GM21825 (cell line): Measurements from ENCODE around the gene MED13L.
"Not testable (repeated sequence)": the region's sequence is repeated elsewhere in the genome, so short reads cannot be mapped to it uniquely, and the experiment has no call there.

ENCODE experiments used
- ATAC-seq: cut with Tn5 transposase; IDR thresholded peaks from one replicate; pipeline ENCODE4 v1.9.1; 2021; ENCODE audit warnings: mild to moderate bottlenecking, moderate library complexity; ENCODE audit not compliant: unreplicated experiment

The MED13L gene

DNA sequence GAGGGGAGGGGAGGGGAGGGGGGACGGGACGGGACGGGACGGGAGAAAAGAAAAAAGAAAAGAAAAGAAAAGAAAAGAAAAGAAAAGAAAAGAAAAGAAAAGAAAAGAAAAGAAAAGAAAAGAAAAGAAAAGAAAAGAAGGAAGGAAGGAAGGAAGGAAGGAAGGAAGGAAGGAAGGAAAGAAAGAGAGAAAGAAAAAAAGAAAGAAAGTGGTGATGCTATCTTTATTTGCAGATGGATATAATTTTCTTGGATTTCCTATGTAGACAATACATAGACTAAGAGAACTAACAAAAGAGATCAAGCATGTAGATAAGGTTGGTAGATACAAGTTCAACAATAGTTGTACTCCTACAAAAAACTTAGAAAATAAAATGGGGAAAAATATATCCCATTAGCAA, 245.9 kb downstream of the MED13L start:
- not testable (repeated sequence) for ATAC-seq

GRCh38 chr12:116028619-116029018, 248.9 kb downstream of the MED13L start:
- ATAC-seq: no peak

- no peak for ATAC-seq
These were observed 250.0 kb downstream of the MED13L start for GRCh38 chr12:116027551-116027821.

DNA sequence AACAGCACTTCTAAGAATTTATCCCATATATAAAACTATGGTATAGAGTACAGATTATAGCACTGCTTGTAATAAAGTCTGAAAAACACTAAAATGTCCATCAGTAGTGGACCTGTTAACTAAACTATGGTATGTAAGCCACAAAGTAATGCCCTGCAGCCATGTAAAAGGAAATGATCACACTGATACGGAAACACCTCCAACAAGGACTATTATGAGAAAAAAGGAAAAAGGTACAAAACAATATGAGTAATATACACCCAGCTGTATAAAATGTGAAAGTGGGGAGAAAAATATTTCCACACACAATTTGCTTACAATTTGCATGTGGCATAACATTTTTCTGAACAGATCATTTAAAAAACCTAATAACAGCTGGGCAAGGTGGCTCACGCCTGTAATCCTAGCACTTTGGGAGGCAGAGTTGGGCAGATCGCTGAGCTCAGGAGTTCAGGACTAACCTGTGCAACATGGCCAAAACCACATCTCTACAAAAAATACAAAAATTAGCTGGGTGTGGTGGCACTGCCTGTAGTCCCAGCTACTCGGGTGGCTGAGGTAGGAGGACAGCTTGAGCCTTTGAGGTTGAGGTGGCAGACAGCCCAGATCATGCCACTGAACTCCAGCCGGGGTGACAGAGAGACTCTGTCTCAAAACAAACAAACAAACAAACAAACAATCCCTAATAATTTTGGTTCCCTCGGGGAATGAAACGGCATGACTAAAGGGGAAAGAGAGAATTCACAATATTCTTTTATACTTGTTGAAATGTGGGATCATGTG, 250.5 kb downstream of the MED13L start:
- ATAC-seq: no peak

GRCh38 chr12:116026346-116026745, 251.1 kb downstream of the MED13L start:
- ATAC-seq: no peak

DNA sequence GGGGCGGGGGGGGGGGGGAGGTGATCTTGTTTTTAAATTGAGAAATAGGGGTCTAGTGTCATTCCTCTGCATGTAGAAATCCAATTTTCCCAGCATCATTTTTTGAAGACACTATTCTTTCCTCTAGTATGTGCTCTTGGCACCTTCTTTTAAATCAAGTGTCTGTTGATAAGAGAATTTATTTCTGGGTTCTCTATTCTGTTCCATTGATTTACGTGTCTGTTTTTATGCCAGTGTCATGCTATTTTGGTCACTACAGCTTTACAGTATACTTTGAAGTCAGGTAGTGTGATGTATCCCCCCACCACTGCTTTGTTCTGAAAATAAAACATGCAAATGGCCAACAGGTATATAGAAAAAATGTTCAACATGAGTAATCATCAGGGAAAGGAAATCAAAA, 252.7 kb downstream of the MED13L start:
- no peak for ATAC-seq

- no peak for ATAC-seq
These were observed 258.1 kb downstream of the MED13L start for GRCh38 chr12:116019415-116019814.

GRCh38 chr12:116018282-116018681, 259.2 kb downstream of the MED13L start:
- ATAC-seq: no peak

GRCh38 chr12:116015525-116015924, 262.0 kb downstream of the MED13L start:
- no peak for ATAC-seq

- ATAC-seq: no peak
These were observed 264.7 kb downstream of the MED13L start for GRCh38 chr12:116012757-116013156.

- no peak for ATAC-seq
These were observed 266.3 kb downstream of the MED13L start for GRCh38 chr12:116011217-116011616.

- ATAC-seq: no peak
These were observed 267.0 kb downstream of the MED13L start for GRCh38 chr12:116010467-116010866.

- no peak for ATAC-seq
These were observed 267.7 kb downstream of the MED13L start for GRCh38 chr12:116009805-116010204.

DNA sequence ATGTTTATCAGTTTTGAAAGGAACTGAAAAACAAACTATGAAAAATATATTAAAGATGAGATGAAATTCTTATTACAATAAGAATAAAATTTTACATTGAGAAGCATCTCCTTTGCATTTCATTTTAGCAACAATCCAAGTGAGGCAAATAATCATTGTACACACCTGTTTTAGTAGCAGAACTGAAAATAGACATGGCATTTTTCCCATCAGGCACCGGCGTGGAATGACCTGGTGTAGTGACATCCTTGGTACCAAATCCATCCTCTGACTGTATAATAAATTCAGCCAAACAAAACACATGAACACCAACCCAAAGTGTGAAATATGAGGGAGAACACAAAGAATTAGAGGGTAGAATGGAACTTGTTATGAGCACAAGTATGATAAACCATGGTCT, 271.4 kb downstream of the MED13L start:
- no peak for ATAC-seq

DNA sequence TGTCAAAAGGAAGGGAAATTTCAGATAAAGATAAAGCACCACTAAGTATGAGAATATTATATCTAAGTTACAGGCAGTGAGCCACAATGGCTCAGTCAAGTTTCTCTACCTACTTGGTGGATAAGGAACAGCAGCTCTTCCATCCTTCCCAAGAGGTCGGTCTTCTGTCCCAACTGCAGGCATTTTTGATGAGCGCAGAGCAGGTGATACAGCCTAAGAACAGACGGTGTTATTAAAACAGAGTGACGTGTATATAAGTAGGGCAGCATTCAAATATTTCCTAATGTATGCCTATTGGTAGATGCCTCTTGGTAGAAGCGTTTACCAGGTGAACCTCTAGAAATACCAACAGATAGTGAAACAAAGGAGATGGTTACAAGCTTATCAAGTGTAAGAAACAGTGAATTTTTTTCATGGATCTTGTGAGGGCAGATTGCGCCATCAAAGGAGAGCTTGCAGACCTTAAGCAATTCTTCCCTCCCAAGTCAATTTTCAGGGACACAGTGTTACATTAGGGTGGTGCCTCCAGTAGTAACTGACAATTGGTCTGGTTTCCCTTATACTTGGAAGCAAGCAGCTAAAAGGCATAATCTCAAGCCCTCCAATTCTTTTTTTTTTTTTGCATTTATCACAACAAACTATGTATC, 274.5 kb downstream of the MED13L start:
- ATAC-seq: no peak

- ATAC-seq: no peak
These were observed 277.2 kb downstream of the MED13L start for GRCh38 chr12:116000252-116000651.

DNA sequence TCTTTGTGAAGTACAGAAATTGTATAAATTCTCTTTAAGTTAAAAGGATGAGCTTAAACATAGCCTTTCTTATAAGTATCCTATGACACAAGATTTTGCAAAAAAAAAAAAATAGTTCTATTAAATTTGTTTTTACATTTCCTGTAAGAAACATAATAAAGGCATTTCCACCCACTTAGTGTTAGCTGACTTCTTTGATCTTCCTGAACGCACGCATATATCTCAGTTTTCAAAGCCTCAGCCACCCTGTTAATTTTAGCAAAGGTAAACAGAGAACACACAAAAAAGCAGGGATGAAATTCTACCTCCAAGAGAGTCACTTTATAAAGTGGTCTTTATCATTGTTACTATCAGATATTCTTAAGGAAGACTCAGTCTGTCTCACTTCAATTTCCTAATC, 277.9 kb downstream of the MED13L start:
- no peak for ATAC-seq

- ATAC-seq: no peak
These were observed 278.6 kb downstream of the MED13L start for GRCh38 chr12:115998794-115999478.

GRCh38 chr12:115998119-115998633, 279.3 kb downstream of the MED13L start:
- ATAC-seq: no peak

DNA sequence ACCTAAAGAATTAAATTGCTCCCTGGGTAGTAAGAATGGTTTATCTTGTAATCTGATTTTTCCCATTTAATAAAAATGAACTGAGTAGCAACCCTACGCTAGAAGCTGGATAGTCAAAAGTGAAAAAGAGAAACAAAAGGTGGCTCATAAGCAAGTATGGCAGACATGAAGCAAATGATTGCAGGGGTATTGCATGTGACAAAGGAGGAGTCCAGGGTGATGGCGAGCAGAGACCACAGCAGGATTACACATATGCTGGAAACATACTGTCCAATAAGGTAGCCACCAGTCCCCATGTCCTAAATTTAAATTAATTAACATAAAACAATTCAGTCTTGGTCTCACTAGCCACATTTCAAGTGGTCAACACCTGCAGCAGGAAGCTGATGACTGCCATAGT, 283.8 kb downstream of the MED13L start:
- no peak for ATAC-seq

GRCh38 chr12:115990241-115990640, 287.3 kb downstream of the MED13L start:
- no peak for ATAC-seq
